Astrocyte (in vitro differentiated cells and primary cell): ENCODE results near the gene UPF3B. TPM values are rescaled to one million over a fixed set of nuclear protein-coding genes. Genes with fewer than 3 reads are reported as not detected.
"Not testable (repeated sequence)": the region's sequence is repeated elsewhere in the genome, so short reads cannot be mapped to it uniquely, and the experiment has no call there.

Experiments used
- DNase-seq: peaks from one replicate; pipeline ENCODE4 v3.0.0-alpha.2; 2010; ENCODE audit warnings: low read depth
- FAIRE-seq: peaks from 2 replicates; lab custom pipeline; 2011; peaks lifted over from hg19 to GRCh38; lab: Jason Lieb, UNC
- H2AFZ ChIP-seq: 2 replicates; pipeline ENCODE4 v1.6.0; 2012; ENCODE audit warnings: low read depth, low read length, inconsistent platforms
- H3K27ac ChIP-seq: 2 replicates; pipeline ENCODE4 v1.5.1; 2011; ENCODE audit warnings: low read depth, low read length, inconsistent platforms
- H3K27me3 ChIP-seq: 2 replicates; pipeline ENCODE4 v1.6.0; 2011; ENCODE audit warnings: low read length, inconsistent platforms; ENCODE audit not compliant: insufficient read depth
- H3K36me3 ChIP-seq: 2 replicates; pipeline ENCODE4 v1.5.1; 2011; ENCODE audit warnings: low read length, inconsistent platforms; ENCODE audit not compliant: insufficient read depth
- H3K4me1 ChIP-seq: 2 replicates; pipeline ENCODE4 v1.5.1; 2011; ENCODE audit warnings: low read length, inconsistent platforms; ENCODE audit not compliant: insufficient read depth
- H3K4me2 ChIP-seq: 2 replicates; pipeline ENCODE4 v1.6.0; 2012; ENCODE audit warnings: low read length, inconsistent platforms
- H3K4me3 ChIP-seq: 2 replicates; pipeline ENCODE4 v1.5.1; 2011; ENCODE audit warnings: low read depth, mild to moderate bottlenecking, low read length, inconsistent platforms; ENCODE audit not compliant: insufficient read depth
- H3K79me2 ChIP-seq: 2 replicates; pipeline ENCODE4 v1.6.0; 2012; ENCODE audit warnings: mild to moderate bottlenecking, low read length, inconsistent platforms; ENCODE audit not compliant: insufficient read depth
- H3K9ac ChIP-seq: 2 replicates; pipeline ENCODE4 v1.6.0; 2012; ENCODE audit warnings: mild to moderate bottlenecking, low read length, inconsistent platforms
- H3K9me3 ChIP-seq: 2 replicates; pipeline ENCODE4 v1.5.1; 2012; ENCODE audit warnings: low read depth, mild to moderate bottlenecking, low read length, inconsistent platforms; ENCODE audit not compliant: insufficient read depth
- H4K20me1 ChIP-seq: 2 replicates; pipeline ENCODE4 v1.6.0; 2012; ENCODE audit warnings: low read length, inconsistent platforms; ENCODE audit not compliant: insufficient read depth
- H3K27ac Mint-ChIP-seq: one replicate; pipeline ENCODE4 v1.8.0; 2021; ENCODE audit warnings: mild to moderate bottlenecking, mixed read lengths; ENCODE audit not compliant: unreplicated experiment
- H3K27me3 Mint-ChIP-seq: one replicate; pipeline ENCODE4 v1.8.0; 2021; ENCODE audit warnings: low read depth, mixed read lengths; ENCODE audit not compliant: unreplicated experiment
- H3K36me3 Mint-ChIP-seq: one replicate; pipeline ENCODE4 v1.8.0; 2021; ENCODE audit warnings: low read depth, mixed read lengths; ENCODE audit not compliant: unreplicated experiment
- H3K4me1 Mint-ChIP-seq: one replicate; pipeline ENCODE4 v1.8.0; 2021; ENCODE audit warnings: low read depth, mixed read lengths; ENCODE audit not compliant: unreplicated experiment
- H3K4me3 Mint-ChIP-seq: one replicate; pipeline ENCODE4 v1.8.0; 2021; ENCODE audit warnings: mild to moderate bottlenecking, moderate library complexity, mixed read lengths; ENCODE audit not compliant: unreplicated experiment
- H3K9me3 Mint-ChIP-seq: one replicate; pipeline ENCODE4 v1.8.0; 2021; ENCODE audit warnings: mild to moderate bottlenecking, mixed read lengths; ENCODE audit not compliant: unreplicated experiment
- EZH2 ChIP-seq: IDR thresholded peaks from 2 replicates; pipeline ENCODE4 v1.6.1; 2012; ENCODE audit warnings: mild to moderate bottlenecking, low read length, inconsistent platforms; ENCODE audit not compliant: insufficient read depth
- total RNA-seq: library from RNA; stranded (reverse); gene quantifications from 2 replicates; pipeline ENCODE4 v1.2.1, GENCODE V29; 2021
- TF ChIP-seq, protein P1 (sequence below): IDR thresholded peaks from 2 replicates; pipeline ENCODE4 v1.5.1; 2011; ENCODE audit warnings: low read depth, mild to moderate bottlenecking, inconsistent platforms, low read length, moderate library complexity; ENCODE audit not compliant: insufficient read depth

Gene UPF3B
- total RNA-seq, 1 donor from 2014 or later = 8.8 TPM

DNA sequence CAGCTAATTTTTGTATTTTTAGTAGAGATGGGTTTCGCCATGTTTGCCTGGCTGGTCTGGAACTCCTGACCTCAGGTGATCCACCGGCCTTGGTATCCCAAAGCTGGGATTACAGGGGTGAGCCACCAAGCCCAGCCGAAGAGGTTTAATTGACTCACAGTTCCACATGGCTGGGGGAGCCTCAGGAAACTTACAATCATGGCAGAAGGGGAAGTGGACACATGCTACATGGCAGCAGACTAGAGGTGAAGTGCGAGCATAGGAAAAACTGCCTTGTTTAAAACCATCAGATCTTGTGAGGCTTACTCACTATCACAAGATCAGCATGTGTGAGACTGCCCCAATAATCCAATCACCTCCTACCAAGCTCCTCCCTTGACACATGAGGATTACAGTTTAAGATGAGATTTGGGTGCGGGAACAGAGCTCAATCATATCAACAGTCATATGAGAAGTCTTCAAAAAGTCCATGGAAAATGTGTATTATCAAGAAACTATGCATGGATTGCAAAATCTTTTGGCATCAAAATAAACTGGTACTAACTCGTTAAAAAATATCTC lies 35.6 kb downstream of the UPF3B start:
- no peak for TF ChIP-seq EZH2
- TF ChIP-seq, protein P1, sequence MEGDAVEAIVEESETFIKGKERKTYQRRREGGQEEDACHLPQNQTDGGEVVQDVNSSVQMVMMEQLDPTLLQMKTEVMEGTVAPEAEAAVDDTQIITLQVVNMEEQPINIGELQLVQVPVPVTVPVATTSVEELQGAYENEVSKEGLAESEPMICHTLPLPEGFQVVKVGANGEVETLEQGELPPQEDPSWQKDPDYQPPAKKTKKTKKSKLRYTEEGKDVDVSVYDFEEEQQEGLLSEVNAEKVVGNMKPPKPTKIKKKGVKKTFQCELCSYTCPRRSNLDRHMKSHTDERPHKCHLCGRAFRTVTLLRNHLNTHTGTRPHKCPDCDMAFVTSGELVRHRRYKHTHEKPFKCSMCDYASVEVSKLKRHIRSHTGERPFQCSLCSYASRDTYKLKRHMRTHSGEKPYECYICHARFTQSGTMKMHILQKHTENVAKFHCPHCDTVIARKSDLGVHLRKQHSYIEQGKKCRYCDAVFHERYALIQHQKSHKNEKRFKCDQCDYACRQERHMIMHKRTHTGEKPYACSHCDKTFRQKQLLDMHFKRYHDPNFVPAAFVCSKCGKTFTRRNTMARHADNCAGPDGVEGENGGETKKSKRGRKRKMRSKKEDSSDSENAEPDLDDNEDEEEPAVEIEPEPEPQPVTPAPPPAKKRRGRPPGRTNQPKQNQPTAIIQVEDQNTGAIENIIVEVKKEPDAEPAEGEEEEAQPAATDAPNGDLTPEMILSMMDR = no peak
- Histone ChIP-seq H3K9ac (no peak overlapping the region), H4K20me1 (no peaks in the 10 kb centered on the region), H3K4me1 (no peaks in the 10 kb centered on the region), H3K27me3 (no peaks in the 10 kb centered on the region), H2AFZ (no peak overlapping the region), H3K9me3 (no peaks in the 10 kb centered on the region), H3K36me3 (no peaks in the 10 kb centered on the region), H3K79me2 (no peaks in the 10 kb centered on the region), H3K4me3 (no peak overlapping the region), H3K27ac (no peak overlapping the region), H3K4me2 (no peak overlapping the region)
- FAIRE-seq = no peak
- no peak overlapping the region for H3K27ac Mint-ChIP-seq
- H3K4me3 Mint-ChIP-seq = no peak overlapping the region
- no peaks in the 10 kb centered on the region for H3K9me3 Mint-ChIP-seq
- no peaks in the 10 kb centered on the region for H3K36me3 Mint-ChIP-seq
- no peaks in the 10 kb centered on the region for H3K27me3 Mint-ChIP-seq
- DNase-seq = no peak
- H3K4me1 Mint-ChIP-seq = no peaks in the 10 kb centered on the region

DNA sequence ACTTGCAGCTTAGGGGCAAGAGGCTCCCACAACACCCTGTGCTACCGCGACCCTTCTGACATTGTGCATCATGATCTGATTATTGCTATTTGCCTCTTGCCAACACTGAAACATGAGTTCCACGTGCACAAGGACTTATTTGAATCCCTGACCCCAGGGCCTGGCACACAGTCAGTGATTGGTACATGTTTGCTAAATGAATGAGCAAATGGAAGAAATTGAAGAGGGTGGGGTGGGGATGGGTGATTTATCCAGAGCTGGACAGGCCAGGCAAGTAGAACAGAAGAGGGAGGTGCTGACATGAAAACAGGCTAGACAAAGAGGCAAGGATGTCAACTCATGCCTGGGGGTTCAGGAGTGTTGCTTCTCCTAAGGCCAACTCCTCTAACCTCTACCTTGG lies 36.5 kb downstream of the UPF3B start:
- Mint-ChIP-seq H3K27ac (no peak overlapping the region), H3K4me3 (no peak overlapping the region), H3K27me3 (no peaks in the 10 kb centered on the region), H3K4me1 (no peaks in the 10 kb centered on the region), H3K9me3 (no peaks in the 10 kb centered on the region), H3K36me3 (no peaks in the 10 kb centered on the region)
- DNase-seq (no peak), FAIRE-seq (no peak)
- no peak overlapping the region for H3K4me2 ChIP-seq
- H3K4me3 ChIP-seq = no peak overlapping the region
- H3K4me1 ChIP-seq = no peaks in the 10 kb centered on the region
- H3K27me3 ChIP-seq = no peaks in the 10 kb centered on the region
- H3K79me2 ChIP-seq = no peaks in the 10 kb centered on the region
- no peak for TF ChIP-seq EZH2
- TF ChIP-seq, protein P1 = no peak
- H2AFZ ChIP-seq = no peak overlapping the region
- H3K9ac ChIP-seq = no peak overlapping the region
- H3K27ac ChIP-seq = no peak overlapping the region
- H3K9me3 ChIP-seq = no peaks in the 10 kb centered on the region
- H4K20me1 ChIP-seq = no peaks in the 10 kb centered on the region
- no peaks in the 10 kb centered on the region for H3K36me3 ChIP-seq

DNA sequence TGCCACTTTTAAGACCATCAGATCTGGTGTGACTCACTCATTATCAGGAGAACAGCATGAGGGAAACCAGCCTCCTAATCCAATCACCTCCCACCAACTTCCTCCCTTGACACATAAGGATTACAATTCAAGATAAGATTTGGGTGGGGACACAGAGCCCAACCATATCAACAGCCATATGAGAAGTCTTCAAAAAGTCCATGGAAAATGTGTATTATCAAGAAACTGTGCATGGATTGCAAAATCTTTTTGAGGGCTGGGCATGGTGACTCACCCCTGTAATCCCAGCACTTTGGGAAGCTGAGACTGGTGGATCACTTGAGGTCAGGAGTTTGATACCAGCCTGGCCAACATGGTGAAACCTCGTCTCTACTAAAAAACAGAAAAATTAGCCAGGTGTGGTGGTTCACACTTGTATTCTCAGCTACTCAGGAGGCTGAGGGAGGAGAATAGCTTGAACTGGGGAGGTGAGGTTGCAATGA lies 43.5 kb downstream of the UPF3B start:
- Mint-ChIP-seq H3K27ac (no peak overlapping the region), H3K4me1 (no peaks in the 10 kb centered on the region), H3K36me3 (no peaks in the 10 kb centered on the region), H3K4me3 (no peak overlapping the region), H3K9me3 (peaks cover 3% of the 10 kb centered on the region), H3K27me3 (no peaks in the 10 kb centered on the region)
- no peak overlapping the region for H3K27ac ChIP-seq
- FAIRE-seq = peak; percentile 5
- no peaks in the 10 kb centered on the region for H3K27me3 ChIP-seq
- H3K79me2 ChIP-seq = no peaks in the 10 kb centered on the region
- H3K4me1 ChIP-seq = no peaks in the 10 kb centered on the region
- peak; percentile 32 for DNase-seq
- H3K9ac ChIP-seq = no peak overlapping the region
- no peak overlapping the region for H3K4me2 ChIP-seq
- H2AFZ ChIP-seq = no peak overlapping the region
- no peaks in the 10 kb centered on the region for H3K36me3 ChIP-seq
- no peaks in the 10 kb centered on the region for H4K20me1 ChIP-seq
- TF ChIP-seq EZH2 = no peak
- TF ChIP-seq, protein P1 = no peak
- no peak overlapping the region for H3K4me3 ChIP-seq
- no peaks in the 10 kb centered on the region for H3K9me3 ChIP-seq

GRCh38 chrX:119808461-119808860 lies 44.3 kb downstream of the UPF3B start:
- DNase-seq, H3K4me3 Mint-ChIP-seq, H3K4me3 ChIP-seq, H2AFZ ChIP-seq, H3K4me2 ChIP-seq, H3K4me1 ChIP-seq, H3K27me3 Mint-ChIP-seq, H3K9ac ChIP-seq, H3K27me3 ChIP-seq, H3K4me1 Mint-ChIP-seq, H3K9me3 Mint-ChIP-seq, H3K79me2 ChIP-seq, H3K27ac Mint-ChIP-seq, H3K27ac ChIP-seq, H4K20me1 ChIP-seq, H3K9me3 ChIP-seq, H3K36me3 ChIP-seq, FAIRE-seq, H3K36me3 Mint-ChIP-seq: not testable (repeated sequence)
